ENCODE measurements around the gene RASGRP4. TPM values are rescaled to one million over a fixed set of nuclear protein-coding genes. Genes with fewer than 3 reads are reported as not detected.

RASGRP4 gene
- total and polyA plus RNA-seq, 10 of the 15 experiments (the other 5 are each of a cell fraction or from before 2014, with no cell fraction given): 0.24 to 7.4 (median 3.3) TPM

GRCh38 chr19:38402967-38403674, 22.9 kb downstream of the RASGRP4 start, which contains the start of gene FAM98C (continued):
- TF ChIP-seq ZBTB4 (CRISPR knock-in tag; IDR thresholded peaks at IDR 0.05) (no peak), HDAC2 (IDR thresholded peaks at IDR 0.05) (no peak), EZH2 (IDR thresholded peaks at IDR 0.05; ENCODE audit: borderline replicate concordance, control insufficient read depth, low read depth, low read length) (no peak), RUNX3 (IDR thresholded peaks at IDR 0.05; ENCODE audit: low read length) (peak; percentile 81), HDAC6 (IDR thresholded peaks at IDR 0.05; ENCODE audit: unreplicated experiment) (no peak), BCL3 (IDR thresholded peaks at IDR 0.05; ENCODE audit: borderline replicate concordance, insufficient read depth, low read depth, low read length, poor library complexity, severe bottlenecking) (no peak), PBX3 (IDR thresholded peaks at IDR 0.05; ENCODE audit: insufficient replicate concordance, low read depth, low read length) (no peak), ATF3 (IDR thresholded peaks at IDR 0.05; ENCODE audit: borderline replicate concordance, extremely low read depth, low read depth, low read length) (no peak), STAT3 (IDR thresholded peaks at IDR 0.05; ENCODE audit: low read depth, low read length) (no peak), CHD1 (IDR thresholded peaks at IDR 0.05; ENCODE audit: low read depth, low read length) (no peak), FOXM1 (IDR thresholded peaks at IDR 0.05; ENCODE audit: low read depth, low read length) (no peak), MEF2A (IDR thresholded peaks at IDR 0.05; ENCODE audit: insufficient read depth, low read depth, low read length) (no peak), NR2F1 (conservative IDR thresholded peaks at IDR 0.05) (peak; percentile 76), BRCA1 (IDR thresholded peaks at IDR 0.05; ENCODE audit: low read depth, low read length) (no peak), ZBTB33 (IDR thresholded peaks at IDR 0.05) (no peak), ZNF384 (IDR thresholded peaks at IDR 0.05; ENCODE audit: borderline replicate concordance, low read depth, low read length) (no peak), RAD21 (IDR thresholded peaks at IDR 0.05; ENCODE audit: insufficient read depth, low read depth, low read length) (peak; percentile 90), TCF12 (IDR thresholded peaks at IDR 0.05; ENCODE audit: low read depth, low read length) (no peak), YBX1 (IDR thresholded peaks at IDR 0.05) (no peak), SMAD5 (IDR thresholded peaks at IDR 0.05; ENCODE audit: low read depth) (no peak), NR2C1 (IDR thresholded peaks at IDR 0.05) (no peak)

Measured in GM12878 (cell line).